H1 (cell line): Measurements from ENCODE around the gene TRPV2. TPM values are rescaled to one million over a fixed set of nuclear protein-coding genes. Genes with fewer than 3 reads are reported as not detected.

ENCODE experiments used
- CTCF ChIA-PET: fragments of 300-600 bp; sonication (Branson Sonifier 250); formaldehyde crosslinking; loops from one replicate; lab custom pipeline; 2021; ENCODE audit not compliant: partially characterized antibody; lab: Charles Lee
- POLR2A ChIA-PET: fragments of 300-600 bp; sonication (Branson Sonifier 250); formaldehyde crosslinking; loops from one replicate; lab custom pipeline; 2021; ENCODE audit warnings: inconsistent platforms; ENCODE audit not compliant: partially characterized antibody; lab: Charles Lee
- DNase-seq, 2 experiments: peaks; one replicate each; pipeline versions ENCODE4 v3.0.0 to v3.0.0-alpha.2; 2010 to 2022; ENCODE audit warnings: low spot score in 2 of 2, low read depth in 1 of 2, mixed read lengths in 1 of 2
- FAIRE-seq: peaks from 2 replicates; lab custom pipeline; 2011; peaks lifted over from hg19 to GRCh38; lab: Jason Lieb, UNC
- H2AFZ ChIP-seq: 2 replicates; pipeline ENCODE4 v1.8.1; 2012; ENCODE audit warnings: low read length, inconsistent platforms
- H2AK5ac ChIP-seq: 2 replicates; pipeline ENCODE4 v1.6.1; 2013; ENCODE audit warnings: low read depth, low read length
- H2BK120ac ChIP-seq: replicated peaks from 2 replicates; pipeline ENCODE3; 2013; ENCODE audit warnings: low read depth, low read length, inconsistent platforms
- H2BK12ac ChIP-seq: 2 replicates; pipeline ENCODE4 v1.6.1; 2013; ENCODE audit warnings: low read depth, low read length
- H2BK15ac ChIP-seq: 2 replicates; pipeline ENCODE4 v1.6.1; 2013; ENCODE audit warnings: low read length
- H2BK20ac ChIP-seq: 2 replicates; pipeline ENCODE4 v1.6.1; 2013; ENCODE audit warnings: low read length
- H2BK5ac ChIP-seq: 2 replicates; pipeline ENCODE4 v1.6.1; 2013; ENCODE audit warnings: low read depth, low read length
- H3K14ac ChIP-seq: 2 replicates; pipeline ENCODE4 v1.6.1; 2013; ENCODE audit warnings: inconsistent platforms; ENCODE audit not compliant: insufficient read length
- H3K18ac ChIP-seq: 2 replicates; pipeline ENCODE4 v1.6.1; 2013; ENCODE audit warnings: low read length; ENCODE audit errors: extremely low read depth
- H3K23ac ChIP-seq: 2 replicates; pipeline ENCODE4 v1.6.1; 2013; ENCODE audit warnings: inconsistent platforms; ENCODE audit not compliant: insufficient read length
- H3K23me2 ChIP-seq: 2 replicates; pipeline ENCODE4 v1.6.1; 2013; ENCODE audit warnings: low read depth, low read length
- H3K27ac ChIP-seq: 2 replicates; pipeline ENCODE4 v1.6.1; 2011; ENCODE audit warnings: low read depth, low read length, inconsistent platforms
- H3K27me3 ChIP-seq, 4 experiments: replicated peaks in 1 of 4; 1 replicate in 1 of 4; 2 replicates in 3 of 4; pipeline versions ENCODE4 v1.6.1 to v1.8.1; 2011 to 2013; ENCODE audit warnings: low read length in 3 of 4, mild to moderate bottlenecking in 3 of 4, inconsistent platforms in 2 of 4, mixed read lengths in 2 of 4, moderate library complexity in 1 of 4; ENCODE audit not compliant: control insufficient read depth in 3 of 4, insufficient read depth in 3 of 4; ENCODE audit errors: extremely low read depth in 1 of 4
- H3K36me3 ChIP-seq, 4 experiments: 2 replicates each; pipeline versions ENCODE4 v1.6.1 to v1.8.1; 2011 to 2013; ENCODE audit warnings: mild to moderate bottlenecking in 4 of 4, low read length in 3 of 4, moderate library complexity in 2 of 4, control low read depth in 1 of 4, inconsistent platforms in 1 of 4; ENCODE audit not compliant: insufficient read depth in 4 of 4, control insufficient read depth in 2 of 4
- H3K4ac ChIP-seq: replicated peaks from 2 replicates; pipeline ENCODE3; 2013; ENCODE audit warnings: low read length, low read depth, mixed read lengths, inconsistent platforms; ENCODE audit not compliant: insufficient read length
- H3K4me1 ChIP-seq, 4 experiments: replicated peaks in 1 of 4; 1 replicate in 1 of 4; 2 replicates in 3 of 4; pipeline versions ENCODE4 v1.6.1 to v1.8.1; 2011 to 2013; ENCODE audit warnings: low read length in 3 of 4, inconsistent platforms in 2 of 4, mixed read lengths in 1 of 4; ENCODE audit not compliant: insufficient read depth in 4 of 4, control insufficient read depth in 3 of 4
- H3K4me2 ChIP-seq, 2 experiments: 2 replicates each; pipeline versions ENCODE4 v1.6.1 to v1.8.1; 2011 to 2013; ENCODE audit warnings: low read depth in 2 of 2, low read length in 2 of 2, control low read depth in 1 of 2, inconsistent platforms in 1 of 2, mild to moderate bottlenecking in 1 of 2; ENCODE audit not compliant: insufficient read depth in 1 of 2
- H3K4me3 ChIP-seq, 4 experiments: fragments of 200-600, 300-600 bp in 1 of 4; sonication (generic), shearing (Covaris generic), sonication (Bioruptor Twin) in 1 of 4; 2 replicates each; pipeline versions ENCODE4 v1.5.1 to v1.8.1; 2011 to 2016; ENCODE audit warnings: low read length in 4 of 4, low read depth in 3 of 4, control low read depth in 2 of 4, inconsistent platforms in 2 of 4, mild to moderate bottlenecking in 2 of 4, mixed read lengths in 1 of 4, moderate library complexity in 1 of 4; ENCODE audit not compliant: insufficient read depth in 2 of 4; ENCODE audit errors: extremely low read depth in 1 of 4
- H3K56ac ChIP-seq: replicated peaks from 2 replicates; pipeline ENCODE3; 2013; ENCODE audit warnings: low read depth, mild to moderate bottlenecking, mixed read lengths, low read length, inconsistent platforms; ENCODE audit not compliant: insufficient read length
- H3K79me1 ChIP-seq: 2 replicates; pipeline ENCODE4 v1.6.1; 2013; ENCODE audit warnings: low read depth, low read length, control low read depth
- H3K79me2 ChIP-seq, 2 experiments: 2 replicates each; pipeline versions ENCODE4 v1.6.1 to v1.8.1; 2012 to 2013; ENCODE audit warnings: low read length in 2 of 2, mild to moderate bottlenecking in 2 of 2, inconsistent platforms in 1 of 2; ENCODE audit not compliant: insufficient read depth in 2 of 2, control insufficient read depth in 1 of 2
- H3K9ac ChIP-seq, 4 experiments: replicated peaks in 1 of 4; 1 replicate in 1 of 4; 2 replicates in 3 of 4; pipeline versions ENCODE4 v1.6.1 to v1.8.1; 2011 to 2013; ENCODE audit warnings: low read depth in 3 of 4, low read length in 3 of 4, control low read depth in 2 of 4, mild to moderate bottlenecking in 2 of 4, moderate library complexity in 2 of 4, inconsistent platforms in 1 of 4; ENCODE audit errors: extremely low read depth in 1 of 4
- H3K9me3 ChIP-seq, 2 experiments: 2 replicates each; pipeline versions ENCODE4 v1.6.1 to v1.8.1; 2012 to 2013; ENCODE audit warnings: mild to moderate bottlenecking in 2 of 2, moderate library complexity in 2 of 2, control low read depth in 1 of 2, inconsistent platforms in 1 of 2, low read depth in 1 of 2, low read length in 1 of 2, mixed read lengths in 1 of 2; ENCODE audit not compliant: insufficient read depth in 2 of 2
- H4K20me1 ChIP-seq, 2 experiments: replicated peaks in 1 of 2; 2 replicates each; pipeline versions ENCODE3 to v1.8.1; 2011 to 2013; ENCODE audit warnings: inconsistent platforms in 2 of 2, low read length in 2 of 2, mild to moderate bottlenecking in 1 of 2; ENCODE audit not compliant: insufficient read depth in 2 of 2, control insufficient read depth in 1 of 2
- H4K5ac ChIP-seq: 2 replicates; pipeline ENCODE4 v1.6.1; 2013; ENCODE audit warnings: low read length, low read depth, mixed read lengths, inconsistent platforms; ENCODE audit not compliant: insufficient read length
- H4K8ac ChIP-seq: 2 replicates; pipeline ENCODE4 v1.8.0; 2013; ENCODE audit warnings: mild to moderate bottlenecking, moderate library complexity, low read length, inconsistent platforms; ENCODE audit not compliant: insufficient read depth; ENCODE audit errors: extremely low read depth
- H4K91ac ChIP-seq: replicated peaks from 2 replicates; pipeline ENCODE3; 2013; ENCODE audit warnings: low read length, mixed read lengths, inconsistent platforms; ENCODE audit not compliant: insufficient read length
- BCL11A ChIP-seq, 2 experiments: IDR thresholded peaks; one replicate each; pipeline ENCODE4 v1.6.1; 2011; ENCODE audit warnings: low read depth in 2 of 2, low read length in 2 of 2, mild to moderate bottlenecking in 2 of 2
- CHD1 ChIP-seq: IDR thresholded peaks from 2 replicates; pipeline ENCODE4 v1.6.1; 2012; ENCODE audit warnings: low read depth, low read length, improper control_type of control experiment
- CHD2 ChIP-seq: IDR thresholded peaks from 2 replicates; pipeline ENCODE4 v1.6.1; 2012; ENCODE audit warnings: low read length, improper control_type of control experiment
- CREB1 ChIP-seq: IDR thresholded peaks from 2 replicates; pipeline ENCODE4 v1.6.1; 2012; ENCODE audit warnings: inconsistent platforms
- EP300 ChIP-seq, 2 experiments: IDR thresholded peaks; 1 replicate in 1 of 2; 2 replicates in 1 of 2; pipeline ENCODE4 v1.6.1; 2011 to 2012; ENCODE audit warnings: low read depth in 2 of 2, low read length in 2 of 2, mild to moderate bottlenecking in 2 of 2, borderline replicate concordance in 1 of 2, inconsistent platforms in 1 of 2, moderate library complexity in 1 of 2
- FOSL1 ChIP-seq: IDR thresholded peaks from 2 replicates; pipeline ENCODE4 v1.6.1; 2011; ENCODE audit warnings: mild to moderate bottlenecking, low read depth, low read length, moderate library complexity; ENCODE audit not compliant: insufficient read depth
- GABPA ChIP-seq: IDR thresholded peaks from 2 replicates; pipeline ENCODE4 v1.6.1; 2011; ENCODE audit warnings: mild to moderate bottlenecking, low read length, moderate library complexity, borderline replicate concordance; ENCODE audit not compliant: insufficient read depth
- HDAC6 ChIP-seq: IDR thresholded peaks from one replicate; pipeline ENCODE4 v1.7.1; 2012; ENCODE audit warnings: low read depth, mild to moderate bottlenecking, inconsistent platforms, low read length, moderate library complexity
- MAFK ChIP-seq: IDR thresholded peaks from 2 replicates; pipeline ENCODE4 v1.6.1; 2012; ENCODE audit warnings: low read depth, mild to moderate bottlenecking, improper control_type of control experiment, low read length
- RNF2 ChIP-seq: fragments of 200-900, 300-1000 bp; sonication (generic); IDR thresholded peaks from 2 replicates; pipeline ENCODE4 v1.7.1; 2016; ENCODE audit warnings: borderline replicate concordance, low read depth, mild to moderate bottlenecking, antibody characterized with exemption, low read length; ENCODE audit not compliant: poor library complexity, severe bottlenecking; ENCODE audit errors: missing control alignments
- SIN3A ChIP-seq, 2 experiments: IDR thresholded peaks in 1 of 2; conservative IDR thresholded peaks in 1 of 2; 2 replicates each; pipeline ENCODE4 v1.6.1; 2011 to 2012; ENCODE audit warnings: low read length in 2 of 2, improper control_type of control experiment in 1 of 2, low read depth in 1 of 2, mild to moderate bottlenecking in 1 of 2
- SIRT6 ChIP-seq: IDR thresholded peaks from one replicate; pipeline ENCODE4 v1.7.1; 2012; ENCODE audit warnings: low read length, inconsistent platforms
- TBP ChIP-seq: IDR thresholded peaks from 2 replicates; pipeline ENCODE4 v1.6.1; 2011; ENCODE audit warnings: low read depth, low read length, improper control_type of control experiment
- WGBS, 2 experiments: shearing (Covaris generic) in 1 of 2; methylation state at CpG; one replicate each; pipeline versions ENCODE4 v1.1.6 to v1.1.7; 2013 to 2015; ENCODE audit warnings: low lambda C conversion rate in 2 of 2, mixed read lengths in 2 of 2, inconsistent platforms in 1 of 2, low coverage in 1 of 2, missing lambda C conversion rate in 1 of 2; ENCODE audit not compliant: insufficient replicate concordance in 2 of 2, insufficient coverage in 1 of 2, insufficient read length in 1 of 2; ENCODE audit errors: extremely low coverage in 1 of 2, missing lambda C conversion rate in 1 of 2; 5-methylcytosine and 5-hydroxymethylcytosine counted together
- polyA plus RNA-seq, 7 experiments: library from polyadenylated mRNA; depleted of rRNA in 3 of 7; stranded (reverse) in 5 of 7; unstranded in 2 of 7; fragments of >200 nt in 5 of 7; fragments of 200-250 nt in 2 of 7; gene quantifications; 1 replicate in 5 of 7; 2 replicates in 1 of 7; 4 replicates in 1 of 7; pipeline versions ENCODE4 v1.2.1 to v1.2.3, GENCODE V29; 2011 to 2013; ENCODE audit warnings: missing spikeins in 2 of 7, mixed read lengths in 2 of 7
- total RNA-seq: library from RNA; stranded (reverse); fragmentation: NEBNext Ultra II Directional; extraction: Animal tissue kit (Norgen Biotek cat#: 25700); gene quantifications from 2 replicates; pipeline ENCODE4 v1.2.1, GENCODE V29; 2021

TRPV2 gene
- total and polyA plus RNA-seq, 2 of the 8 experiments (the other 6 are each of a cell fraction or from before 2014, with no cell fraction given), result 1.7 to 2.1 TPM

GRCh38 chr17:16449121-16449570 lies 33.8 kb downstream of the TRPV2 start:
- Histone ChIP-seq H2BK12ac (no peak overlapping the region), H3K14ac (no peak overlapping the region), H3K79me2 (no peaks in the 10 kb centered on the region), H2AFZ (no peak overlapping the region), H2BK15ac (no peak overlapping the region), H2AK5ac (no peak overlapping the region), H3K4me2 (no peak overlapping the region), H3K4ac (no peak overlapping the region), H4K5ac (no peak overlapping the region), H4K91ac (no peak overlapping the region), H3K23ac (no peak overlapping the region), H2BK5ac (no peak overlapping the region; the same call in 1 of the 2 replicates), H3K27me3 (no peaks in the 10 kb centered on the region), H3K56ac (no peak overlapping the region), H3K4me1 (peaks cover 0 to 4% (median 2%) of the 10 kb centered on the region in 4 experiments; a peak in 3 of 7 replicates), H3K79me1 (peaks cover 3% of the 10 kb centered on the region; the same call in 1 of the 2 replicates), H3K27ac (no peak overlapping the region), H2BK20ac (no peak overlapping the region), H3K18ac (no peak overlapping the region), H3K23me2 (no peaks in the 10 kb centered on the region), H3K4me3 (no peak overlapping the region), H2BK120ac (no peak overlapping the region), H3K9ac (no peak overlapping the region), H3K9me3 (no peaks in the 10 kb centered on the region), H3K36me3 (peaks cover 0 to 34% (median 5%) of the 10 kb centered on the region in 4 experiments; a peak in 5 of 8 replicates), H4K8ac (no peak overlapping the region), H4K20me1 (peaks cover 5 to 26% of the 10 kb centered on the region in 2 experiments)
- DNase-seq, result no peak
- WGBS, 2 experiments, result 91% methylated on average over 11 of the region's 11 CpGs; no CpG with 5 or more reads in 1 of the 2 experiments
- FAIRE-seq, result no peak
- POLR2A ChIA-PET, result interaction anchor here (0.8 to 17.6 kb wide), 3 partner anchors 8 to 69 kb away, joined by 4 to 204 read pairs (median 6); partner anchors contain the start of gene UBB
- CTCF ChIA-PET, result interaction anchor here (0.6 to 36.9 kb wide), 4 partner anchors 10 to 232 kb away, joined by 3 to 941 read pairs (median 4); partner anchors contain the start of gene PIGL
- TF ChIP-seq SIN3A (conservative IDR thresholded peaks at IDR 0.05 in 1 of 2, IDR thresholded peaks at IDR 0.05 in 1 of 2; ENCODE audit: low read depth in 1 of 2, low read length in 2 of 2) (no peak), CREB1 (no peak), BCL11A (IDR thresholded peaks at IDR 0.05; ENCODE audit: low read depth in 2 of 2, low read length in 2 of 2) (no peak), SIRT6 (no peak), EP300 (IDR thresholded peaks at IDR 0.05; ENCODE audit: borderline replicate concordance in 1 of 2, low read depth in 2 of 2, low read length in 2 of 2) (no peak), HDAC6 (no peak), MAFK (no peak), GABPA (no peak), FOSL1 (no peak), CHD2 (no peak), TBP (no peak), CHD1 (no peak), RNF2 (no peak)
